Loucy (cell line): ENCODE results near the gene DPF1.

Experiments used
- H2AFZ ChIP-seq: fragments of 200-600 bp; sonication (generic); 2 replicates; pipeline ENCODE4 v1.6.0; 2016; ENCODE audit warnings: antibody characterized with exemption, mild to moderate bottlenecking, low read length, moderate library complexity
- H3F3A ChIP-seq: fragments of 200-600 bp; 2 replicates; pipeline ENCODE4 v1.6.0; 2016; ENCODE audit warnings: antibody characterized with exemption, low read depth, mild to moderate bottlenecking
- H3K27me3 ChIP-seq: fragments of 200-600 bp; sonication (generic); 2 replicates; pipeline ENCODE4 v1.6.1; 2014; ENCODE audit warnings: low read length, mild to moderate bottlenecking; ENCODE audit not compliant: insufficient read depth, poor library complexity, severe bottlenecking
- H3K36me3 ChIP-seq: fragments of 200-600 bp; sonication (generic); 2 replicates; pipeline ENCODE4 v1.6.1; 2016; ENCODE audit warnings: low read length; ENCODE audit not compliant: insufficient read depth
- H3K4me1 ChIP-seq: fragments of 200-600 bp; sonication (generic); 2 replicates; pipeline ENCODE4 v1.5.1; 2014; ENCODE audit warnings: low read length, mild to moderate bottlenecking; ENCODE audit not compliant: insufficient read depth, poor library complexity, severe bottlenecking
- H3K4me2 ChIP-seq: fragments of 200-600 bp; sonication (generic); 2 replicates; pipeline ENCODE4 v1.6.0; 2014; ENCODE audit warnings: antibody characterized with exemption, low read length, low read depth, mild to moderate bottlenecking; ENCODE audit not compliant: poor library complexity, severe bottlenecking
- H3K4me3 ChIP-seq: fragments of 200-600 bp; sonication (generic); 2 replicates; pipeline ENCODE4 v1.5.1; 2014; ENCODE audit warnings: low read length, mild to moderate bottlenecking, mixed read lengths; ENCODE audit not compliant: poor library complexity, severe bottlenecking
- H3K79me2 ChIP-seq: fragments of 200-600 bp; sonication (generic); 2 replicates; pipeline ENCODE4 v1.6.1; 2014; ENCODE audit warnings: low read length; ENCODE audit not compliant: insufficient read depth
- H3K9ac ChIP-seq: fragments of 200-600 bp; sonication (generic); 2 replicates; pipeline ENCODE4 v1.6.0; 2014; ENCODE audit warnings: mild to moderate bottlenecking, low read depth, low read length, moderate library complexity; ENCODE audit not compliant: poor library complexity, severe bottlenecking
- H3K9me2 ChIP-seq: fragments of 200-600 bp; sonication (generic); replicated peaks from 2 replicates; pipeline ENCODE4 v1.6.1; 2016; ENCODE audit warnings: low read depth, low read length, mixed read lengths
- H3K9me3 ChIP-seq: fragments of 200-600 bp; sonication (generic); 2 replicates; pipeline ENCODE4 v1.6.1; 2014; ENCODE audit warnings: mild to moderate bottlenecking, antibody characterized with exemption, low read length, low read depth; ENCODE audit not compliant: insufficient read depth
- H4K20me1 ChIP-seq: fragments of 200-600 bp; sonication (generic); 2 replicates; pipeline ENCODE4 v1.6.0; 2014; ENCODE audit warnings: antibody characterized with exemption, low read length, mild to moderate bottlenecking; ENCODE audit not compliant: insufficient read depth, poor library complexity, severe bottlenecking
- CTCF ChIP-seq: fragments of 200-600 bp; sonication (generic); conservative IDR thresholded peaks from 2 replicates; pipeline ENCODE4 v1.5.1; 2014; ENCODE audit warnings: mild to moderate bottlenecking, antibody characterized with exemption, low read length
- EZH2phosphoT487 ChIP-seq: fragments of 200-600 bp; IDR thresholded peaks from 2 replicates; pipeline ENCODE4 v1.6.1; 2018; ENCODE audit warnings: antibody characterized with exemption, mild to moderate bottlenecking, moderate library complexity, borderline replicate concordance

The DPF1 gene

DNA sequence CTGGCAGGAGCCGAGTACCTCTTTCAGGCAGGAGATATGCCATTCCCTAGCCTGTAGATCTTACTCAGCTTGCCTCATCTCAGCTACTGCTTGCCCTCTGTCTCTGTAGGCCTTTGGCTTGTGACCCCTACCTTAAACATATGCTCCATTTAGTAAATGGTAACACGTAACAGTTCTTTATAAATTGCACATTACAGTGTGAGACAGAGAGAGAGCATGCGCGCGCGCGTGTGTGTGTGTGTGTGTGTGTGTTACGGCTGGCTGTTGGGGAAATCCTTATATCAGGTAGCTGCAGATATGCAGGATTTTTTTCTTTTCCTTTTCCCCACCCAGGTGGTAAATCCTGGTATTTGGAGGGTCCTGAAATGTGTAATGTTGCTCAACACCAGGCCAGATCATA lies 44.5 kb upstream of the DPF1 start:
- Histone ChIP-seq H3K9ac (peak overlapping the region; percentile 98), H3K4me2 (peak overlapping the region; percentile 99), H3K9me3 (no peaks in the 10 kb centered on the region), H2AFZ (no peak overlapping the region), H4K20me1 (peaks cover 46% of the 10 kb centered on the region), H3K79me2 (peaks cover 84% of the 10 kb centered on the region), H3F3A (peaks cover 11% of the 10 kb centered on the region), H3K9me2 (no peaks in the 10 kb centered on the region), H3K36me3 (no peaks in the 10 kb centered on the region), H3K27me3 (no peaks in the 10 kb centered on the region), H3K4me3 (peak overlapping the region; percentile 88), H3K4me1 (peaks cover 59% of the 10 kb centered on the region)
- no peak for TF ChIP-seq CTCF
- TF ChIP-seq EZH2phosphoT487, result no peak

DNA sequence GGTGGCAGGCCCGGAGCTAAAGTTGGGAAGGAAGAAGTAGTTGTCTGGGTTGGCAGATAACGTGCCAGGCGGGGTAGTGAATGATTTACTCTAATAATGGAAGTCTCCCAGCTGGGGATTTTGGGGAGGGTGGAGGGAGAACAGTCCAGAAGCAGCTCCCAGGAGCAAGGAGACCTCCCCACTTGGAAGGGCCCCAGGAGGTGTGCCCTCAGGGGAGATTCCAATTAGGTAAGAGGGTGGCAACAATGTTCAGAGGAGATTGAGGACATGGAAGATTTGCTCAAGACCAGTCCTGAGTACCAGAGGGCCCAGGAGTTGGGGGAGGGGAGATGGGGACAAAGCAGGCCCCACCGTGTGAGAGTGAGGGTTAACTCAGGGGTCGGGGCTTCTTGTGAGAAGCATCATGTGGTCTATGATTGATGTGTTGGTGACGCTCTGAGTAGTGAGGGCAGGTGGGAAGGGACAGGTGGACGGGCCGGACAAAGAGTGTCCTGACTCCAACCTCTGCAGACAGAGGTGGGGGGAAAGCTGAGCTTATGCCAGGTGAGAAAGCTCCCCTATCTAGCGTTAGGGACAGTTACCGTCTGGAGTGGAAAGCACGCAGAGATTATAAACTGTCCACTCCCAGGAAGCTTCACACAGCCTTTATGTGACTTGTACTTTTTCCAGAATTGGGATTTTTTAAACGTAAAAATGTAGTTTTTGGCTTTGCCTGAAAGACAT lies 43.9 kb upstream of the DPF1 start:
- no peaks in the 10 kb centered on the region for H3K27me3 ChIP-seq
- H2AFZ ChIP-seq, result no peak overlapping the region
- H3K9ac ChIP-seq, result peak overlapping the region; percentile 98
- peaks cover 11% of the 10 kb centered on the region for H3F3A ChIP-seq
- H3K36me3 ChIP-seq, result no peaks in the 10 kb centered on the region
- H3K4me2 ChIP-seq, result peak overlapping the region; percentile 99
- no peaks in the 10 kb centered on the region for H3K9me2 ChIP-seq
- H3K79me2 ChIP-seq, result peaks cover 78% of the 10 kb centered on the region
- no peaks in the 10 kb centered on the region for H3K9me3 ChIP-seq
- TF ChIP-seq CTCF (no peak), EZH2phosphoT487 (no peak)
- peaks cover 46% of the 10 kb centered on the region for H4K20me1 ChIP-seq
- H3K4me3 ChIP-seq, result peak overlapping the region; percentile 88
- peaks cover 59% of the 10 kb centered on the region for H3K4me1 ChIP-seq

DNA sequence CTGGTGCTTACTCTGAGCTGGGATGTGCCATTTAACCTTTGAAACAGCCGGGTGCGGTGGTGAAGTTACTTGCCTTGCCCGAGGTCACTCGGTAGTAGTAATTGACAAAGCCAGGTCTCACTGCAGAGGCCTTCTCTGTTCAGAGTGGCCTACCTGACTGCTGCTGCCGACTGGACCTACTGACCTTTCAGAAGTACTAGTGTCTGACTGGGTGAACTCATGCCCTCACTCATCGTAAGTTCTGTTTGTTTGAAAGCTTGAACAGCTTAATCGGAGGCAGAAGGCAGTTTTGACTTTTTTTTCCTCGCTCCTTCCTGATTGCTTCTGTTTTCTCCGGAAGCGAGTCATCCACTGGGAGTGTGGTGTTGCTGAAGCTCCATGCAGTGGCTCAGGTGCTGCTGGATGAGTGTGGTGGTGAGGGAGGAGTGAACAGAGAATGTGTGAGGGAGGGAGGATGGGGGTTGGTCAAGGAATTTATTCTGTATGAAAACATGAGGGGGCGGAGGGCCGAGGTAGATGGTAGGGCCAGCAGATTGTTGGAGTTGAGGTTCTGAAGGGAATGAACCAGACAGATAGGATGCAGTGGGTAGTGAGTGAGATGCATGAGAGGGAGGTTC lies 43.1 kb upstream of the DPF1 start:
- peak overlapping the region; percentile 98 for H3K9ac ChIP-seq
- H3K9me2 ChIP-seq, result no peaks in the 10 kb centered on the region
- peaks cover 40% of the 10 kb centered on the region for H4K20me1 ChIP-seq
- TF ChIP-seq CTCF (no peak), EZH2phosphoT487 (no peak)
- peak overlapping the region; percentile 99 for H3K4me2 ChIP-seq
- no peaks in the 10 kb centered on the region for H3K27me3 ChIP-seq
- H3K79me2 ChIP-seq, result peaks cover 72% of the 10 kb centered on the region
- H3K4me1 ChIP-seq, result peaks cover 59% of the 10 kb centered on the region
- H2AFZ ChIP-seq, result no peak overlapping the region
- H3F3A ChIP-seq, result peaks cover 11% of the 10 kb centered on the region
- H3K9me3 ChIP-seq, result no peaks in the 10 kb centered on the region
- peak overlapping the region; percentile 88 for H3K4me3 ChIP-seq
- H3K36me3 ChIP-seq, result no peaks in the 10 kb centered on the region
